ENCODE results near the gene HEXB.
"Not testable (repeated sequence)": the region's sequence is repeated elsewhere in the genome, so short reads cannot be mapped to it uniquely, and the experiment has no call there.

Gene HEXB

DNA sequence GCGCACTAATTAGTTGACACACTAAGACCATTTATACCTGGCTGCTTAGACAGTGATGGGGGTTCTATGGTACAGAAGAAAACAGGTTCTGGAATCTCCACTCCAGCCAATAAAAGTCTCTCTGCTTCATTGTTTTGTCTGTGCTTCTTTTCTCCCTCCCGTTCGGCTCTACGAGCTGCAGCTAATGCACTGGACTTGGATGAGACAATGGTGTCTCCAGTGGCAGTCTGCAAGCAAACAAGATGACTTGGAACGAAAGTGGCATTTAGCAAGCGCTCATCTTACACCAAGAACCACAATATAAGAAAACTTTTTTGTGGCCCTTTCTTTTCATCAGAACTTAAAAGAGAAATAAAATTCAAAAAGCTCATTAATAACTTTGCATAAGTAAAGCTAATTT, 51.7 kb downstream of the HEXB start:
- TF ChIP-seq, protein P1, sequence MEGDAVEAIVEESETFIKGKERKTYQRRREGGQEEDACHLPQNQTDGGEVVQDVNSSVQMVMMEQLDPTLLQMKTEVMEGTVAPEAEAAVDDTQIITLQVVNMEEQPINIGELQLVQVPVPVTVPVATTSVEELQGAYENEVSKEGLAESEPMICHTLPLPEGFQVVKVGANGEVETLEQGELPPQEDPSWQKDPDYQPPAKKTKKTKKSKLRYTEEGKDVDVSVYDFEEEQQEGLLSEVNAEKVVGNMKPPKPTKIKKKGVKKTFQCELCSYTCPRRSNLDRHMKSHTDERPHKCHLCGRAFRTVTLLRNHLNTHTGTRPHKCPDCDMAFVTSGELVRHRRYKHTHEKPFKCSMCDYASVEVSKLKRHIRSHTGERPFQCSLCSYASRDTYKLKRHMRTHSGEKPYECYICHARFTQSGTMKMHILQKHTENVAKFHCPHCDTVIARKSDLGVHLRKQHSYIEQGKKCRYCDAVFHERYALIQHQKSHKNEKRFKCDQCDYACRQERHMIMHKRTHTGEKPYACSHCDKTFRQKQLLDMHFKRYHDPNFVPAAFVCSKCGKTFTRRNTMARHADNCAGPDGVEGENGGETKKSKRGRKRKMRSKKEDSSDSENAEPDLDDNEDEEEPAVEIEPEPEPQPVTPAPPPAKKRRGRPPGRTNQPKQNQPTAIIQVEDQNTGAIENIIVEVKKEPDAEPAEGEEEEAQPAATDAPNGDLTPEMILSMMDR (IDR thresholded peaks at IDR 0.05; ENCODE audit: low read depth, low read length) = no peak
- no peak overlapping the region for H3K4me3 ChIP-seq (ENCODE audit: low read depth, low read length)

DNA sequence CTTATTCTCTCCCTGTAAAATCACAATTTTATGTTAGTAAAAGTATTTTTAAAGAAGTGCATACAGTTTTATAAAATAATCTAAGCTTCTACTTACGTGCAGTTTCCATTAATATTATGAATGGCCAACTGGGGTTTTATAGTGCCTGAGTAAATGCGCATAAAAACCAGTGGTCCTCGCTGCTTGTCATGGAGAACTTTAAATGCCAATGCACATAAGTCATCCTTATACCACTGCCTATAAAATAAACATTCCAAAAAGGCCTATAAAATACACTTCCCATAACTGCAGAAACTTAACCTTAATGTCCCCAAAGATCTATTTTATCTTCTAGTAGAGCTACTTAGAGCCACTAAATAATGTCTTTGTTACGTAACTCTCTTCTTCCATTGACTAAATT, 53.4 kb downstream of the HEXB start:
- H3K4me3 ChIP-seq (ENCODE audit: low read depth, low read length) = no peak overlapping the region
- TF ChIP-seq, protein P1 (IDR thresholded peaks at IDR 0.05; ENCODE audit: low read depth, low read length) = no peak

DNA sequence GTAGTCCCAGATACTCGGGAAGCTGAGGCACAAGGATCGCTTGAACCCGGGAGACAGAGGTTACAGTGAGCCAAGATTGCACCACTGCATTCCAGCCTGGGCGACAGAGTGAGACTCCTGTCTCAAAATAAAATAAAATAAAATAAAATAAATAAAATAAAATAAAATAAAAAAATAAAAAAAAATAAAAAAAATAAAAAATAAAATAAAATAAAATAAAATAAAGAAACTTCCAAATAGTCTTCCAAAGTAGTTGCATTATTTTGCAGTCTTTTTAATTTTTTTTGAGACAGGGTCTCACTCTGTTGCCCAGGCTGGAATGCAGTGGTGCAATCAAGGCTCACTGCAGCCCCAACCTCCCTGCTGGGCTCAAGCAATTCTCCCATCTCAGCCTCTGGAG, 63.7 kb downstream of the HEXB start:
- H3K4me3 ChIP-seq (ENCODE audit: low read depth, low read length) = not testable (repeated sequence)

DNA sequence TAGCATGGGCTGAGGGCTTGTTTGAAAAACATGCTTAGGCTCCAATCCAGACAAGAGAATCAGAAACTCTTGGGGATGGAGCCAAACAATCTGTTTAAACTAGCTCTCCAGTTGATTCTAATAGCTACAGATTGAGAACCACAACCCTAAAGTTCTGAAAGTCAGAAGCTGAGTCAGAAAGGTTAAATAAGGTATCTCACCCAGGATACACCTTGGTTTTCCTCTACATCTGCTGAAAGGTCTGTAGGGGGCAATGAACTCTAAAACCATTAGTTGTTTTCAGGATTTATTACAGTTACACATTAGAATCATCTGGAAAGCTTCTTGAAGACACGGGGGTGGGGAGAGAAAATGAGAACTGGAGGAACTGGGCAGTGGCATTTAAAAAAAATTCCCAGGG, 76.2 kb downstream of the HEXB start:
- TF ChIP-seq, protein P1 (IDR thresholded peaks at IDR 0.05; ENCODE audit: low read depth, low read length) = no peak
- H3K4me3 ChIP-seq (ENCODE audit: low read depth, low read length) = no peak overlapping the region

DNA sequence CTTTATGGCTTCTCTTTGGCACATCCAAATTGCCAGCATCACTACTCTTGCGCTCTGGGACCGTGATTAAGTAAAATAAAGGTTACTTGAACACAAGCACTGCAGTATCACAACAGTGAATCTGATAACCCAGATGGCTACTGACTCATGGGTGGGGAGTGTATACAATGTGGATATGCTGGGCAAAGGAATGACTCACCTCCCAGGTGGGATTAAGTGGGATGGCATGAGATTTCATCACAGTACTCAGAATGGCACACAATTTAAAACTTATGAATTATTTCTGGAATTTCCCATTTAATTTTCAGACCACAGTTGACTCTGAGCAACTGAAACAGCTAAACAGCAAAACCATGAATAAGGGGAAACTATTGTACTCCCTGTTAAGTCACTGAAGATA, 77.6 kb downstream of the HEXB start:
- TF ChIP-seq, protein P1 (IDR thresholded peaks at IDR 0.05; ENCODE audit: low read depth, low read length) = no peak

DNA sequence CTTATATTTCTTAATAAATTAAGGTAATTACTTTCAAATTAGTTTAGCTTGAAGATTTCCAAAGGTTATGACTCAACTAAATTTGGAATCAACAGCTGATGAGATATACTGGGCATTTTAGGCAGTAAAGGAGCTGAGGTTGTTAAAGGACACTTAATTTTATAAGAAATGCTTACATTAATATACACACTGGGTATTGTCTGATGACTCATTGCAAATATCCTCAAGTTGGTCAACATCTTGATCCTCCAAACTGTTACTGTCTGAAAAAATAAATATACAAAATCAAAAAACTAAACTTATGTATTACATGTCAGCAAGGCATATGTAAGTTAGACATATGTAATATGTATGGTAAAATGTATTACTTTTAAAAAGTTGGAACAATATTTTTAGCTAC, 78.5 kb downstream of the HEXB start:
- TF ChIP-seq, protein P1 (IDR thresholded peaks at IDR 0.05; ENCODE audit: low read depth, low read length) = no peak
- H3K4me3 ChIP-seq (ENCODE audit: low read depth, low read length) = no peak overlapping the region

More for the DNA sequence above, 77.6 kb downstream of the HEXB start:
- no peak overlapping the region for H3K4me3 ChIP-seq (ENCODE audit: low read depth, low read length)

DNA sequence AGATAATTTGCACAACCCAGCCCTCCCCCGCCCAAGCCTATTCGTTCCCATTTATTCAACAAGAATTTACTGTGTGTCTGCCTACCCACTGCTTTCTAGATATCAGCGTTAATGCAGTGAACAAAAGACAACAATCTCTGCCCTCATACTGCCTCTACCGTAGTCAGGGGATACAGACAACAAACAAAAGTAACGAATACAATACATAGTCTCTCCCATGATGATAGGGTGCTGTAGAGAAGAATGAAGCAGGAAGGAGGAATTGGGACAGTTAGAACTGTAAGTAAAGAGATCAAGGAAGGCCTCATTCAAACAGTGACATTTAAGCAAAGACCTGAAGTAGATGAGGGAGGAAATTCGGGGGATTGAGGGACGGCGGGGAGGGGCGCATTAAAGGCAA, 80.2 kb downstream of the HEXB start:
- TF ChIP-seq, protein P1 (IDR thresholded peaks at IDR 0.05; ENCODE audit: low read depth, low read length) = no peak
- H3K4me3 ChIP-seq (ENCODE audit: low read depth, low read length) = no peak overlapping the region

DNA sequence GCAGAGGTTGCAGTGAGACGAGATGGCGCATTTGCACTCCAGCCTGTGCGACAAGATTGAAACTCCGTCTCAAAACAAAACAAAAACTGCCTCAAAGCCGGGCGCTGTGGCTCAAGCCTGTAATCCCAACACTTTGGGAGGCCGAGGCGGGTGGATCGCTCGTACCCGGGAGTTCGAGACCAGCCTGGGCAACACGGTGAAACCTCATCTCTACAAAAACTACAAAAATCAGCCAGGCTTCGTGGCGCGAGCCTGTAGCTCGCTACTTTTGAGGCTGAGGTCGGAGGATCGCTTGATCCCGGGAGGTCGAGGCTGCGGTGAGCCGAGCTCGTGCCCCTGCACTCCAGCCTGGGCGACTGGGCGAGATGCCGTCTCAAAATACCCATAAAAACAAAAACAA, 80.9 kb downstream of the HEXB start:
- H3K4me3 ChIP-seq (ENCODE audit: low read depth, low read length) = peak overlapping the region; percentile 92
- TF ChIP-seq, protein P1 (IDR thresholded peaks at IDR 0.05; ENCODE audit: low read depth, low read length) = no peak
